Activated T-helper 17 cell treated with anti-CD3 and anti-CD28 coated beads, Interleukin-2, amount 50 U/mL, for 72 hours (primary cell): ENCODE data around the gene CTNNBIP1. TPM values are rescaled to one million over a fixed set of nuclear protein-coding genes. Genes with fewer than 3 reads are reported as not detected.

Experiments
- ATAC-seq: fragments of 150-1000 bp; cut with Tn5 transposase; replicated peaks from 2 replicates; pipeline ENCODE4 v1.10.0; 2021; ENCODE audit warnings: mild to moderate bottlenecking, moderate library complexity
- H3K27ac Mint-ChIP-seq: one replicate; pipeline ENCODE4 v1.8.0; 2022; ENCODE audit warnings: mixed read lengths
- H3K27me3 Mint-ChIP-seq: one replicate; pipeline ENCODE4 v1.8.0; 2022; ENCODE audit warnings: mixed read lengths
- H3K36me3 Mint-ChIP-seq: one replicate; pipeline ENCODE4 v1.8.0; 2022; ENCODE audit warnings: low read depth, mild to moderate bottlenecking, mixed read lengths
- H3K4me1 Mint-ChIP-seq: one replicate; pipeline ENCODE4 v1.8.0; 2022; ENCODE audit warnings: mixed read lengths
- H3K4me3 Mint-ChIP-seq: one replicate; pipeline ENCODE4 v1.8.0; 2022; ENCODE audit warnings: mild to moderate bottlenecking, mixed read lengths
- H3K9me3 Mint-ChIP-seq: one replicate; pipeline ENCODE4 v1.8.0; 2022; ENCODE audit warnings: mixed read lengths
- total RNA-seq, 2 donors: library from RNA; stranded (reverse); gene quantifications; one replicate each; pipeline ENCODE4 v1.2.3, GENCODE V29; 2022

The CTNNBIP1 gene
- total RNA-seq, 2 donors from 2014 or later: 5.6 to 9.7 TPM

- H3K4me3 Mint-ChIP-seq: no peak overlapping the region
- ATAC-seq: no peak
- H3K27me3 Mint-ChIP-seq: no peaks in the 10 kb centered on the region
- no peaks in the 10 kb centered on the region for H3K36me3 Mint-ChIP-seq
- H3K4me1 Mint-ChIP-seq: no peaks in the 10 kb centered on the region
- no peak overlapping the region for H3K27ac Mint-ChIP-seq
- no peaks in the 10 kb centered on the region for H3K9me3 Mint-ChIP-seq
Observed at GRCh38 chr1:9846611-9847171, 63.4 kb downstream of the CTNNBIP1 start.

DNA sequence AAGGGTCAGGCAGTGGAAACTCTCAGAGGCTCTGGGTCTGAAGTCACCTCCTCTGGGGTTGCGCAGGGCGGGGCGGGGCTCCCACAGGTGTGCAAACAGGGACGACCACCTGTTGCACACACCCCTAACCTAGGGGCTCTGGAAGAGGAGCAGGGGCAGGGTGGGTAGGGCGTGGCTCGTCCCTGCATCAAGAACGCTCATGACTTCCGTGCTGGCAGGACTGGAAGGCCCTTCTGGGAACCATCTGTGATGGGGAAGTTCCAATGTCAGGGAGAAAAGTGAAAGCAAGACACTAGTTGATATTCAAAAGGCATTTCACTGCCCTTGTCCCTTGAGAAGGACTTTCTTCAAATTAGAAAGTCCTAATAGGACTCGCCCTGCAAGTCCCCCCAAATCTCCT, 64.2 kb downstream of the CTNNBIP1 start:
- H3K4me1 Mint-ChIP-seq: no peaks in the 10 kb centered on the region
- no peaks in the 10 kb centered on the region for H3K9me3 Mint-ChIP-seq
- no peak for ATAC-seq
- no peaks in the 10 kb centered on the region for H3K36me3 Mint-ChIP-seq
- no peaks in the 10 kb centered on the region for H3K27me3 Mint-ChIP-seq
- H3K27ac Mint-ChIP-seq: no peak overlapping the region
- H3K4me3 Mint-ChIP-seq: no peak overlapping the region

DNA sequence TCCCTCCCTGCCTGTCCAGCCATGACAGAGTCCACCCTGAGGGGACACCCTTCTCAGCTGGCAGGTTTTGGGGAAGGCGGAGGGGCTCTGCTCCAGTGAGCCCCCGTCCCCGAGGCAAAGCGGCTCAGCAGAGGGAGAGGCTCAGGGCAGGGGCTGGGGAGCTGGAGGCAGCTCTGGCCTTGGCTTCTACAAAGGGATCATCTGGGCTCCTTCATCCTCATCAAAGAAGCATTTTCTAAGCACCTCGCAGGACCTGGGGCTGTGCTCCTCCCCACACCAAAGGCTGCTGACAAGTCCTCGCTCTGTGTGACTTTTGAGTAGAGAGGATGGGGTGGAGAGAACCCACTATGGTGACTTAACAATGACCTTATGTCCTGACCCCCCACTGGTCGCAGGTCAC, 65.3 kb downstream of the CTNNBIP1 start:
- ATAC-seq: no peak
- H3K27me3 Mint-ChIP-seq: no peaks in the 10 kb centered on the region
- no peaks in the 10 kb centered on the region for H3K4me1 Mint-ChIP-seq
- H3K36me3 Mint-ChIP-seq: no peaks in the 10 kb centered on the region
- H3K9me3 Mint-ChIP-seq: no peaks in the 10 kb centered on the region
- H3K4me3 Mint-ChIP-seq: no peak overlapping the region
- H3K27ac Mint-ChIP-seq: no peak overlapping the region

DNA sequence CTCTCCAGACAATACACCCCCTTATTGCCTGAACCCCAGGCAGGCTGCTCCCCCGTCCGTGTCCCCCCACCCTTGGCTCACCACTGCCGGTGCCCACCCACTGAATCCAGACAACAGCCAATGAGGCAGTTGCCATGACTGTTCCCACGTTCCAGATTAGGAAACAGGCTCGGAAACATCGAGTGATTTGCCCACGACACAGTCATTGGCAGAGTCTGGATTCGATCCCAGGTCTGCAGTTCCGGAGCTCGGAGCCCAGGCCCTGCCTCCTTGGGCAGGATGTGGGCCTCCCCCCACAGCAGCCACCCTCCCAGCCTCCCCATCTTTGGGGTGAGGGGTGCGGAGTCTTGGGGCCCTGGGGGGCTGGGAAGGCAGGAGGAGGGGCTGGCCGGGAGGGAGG, 66.0 kb downstream of the CTNNBIP1 start:
- Mint-ChIP-seq H3K9me3 (no peaks in the 10 kb centered on the region), H3K27ac (no peak overlapping the region), H3K36me3 (no peaks in the 10 kb centered on the region), H3K27me3 (no peaks in the 10 kb centered on the region), H3K4me3 (no peak overlapping the region), H3K4me1 (no peaks in the 10 kb centered on the region)
- ATAC-seq: no peak

GRCh38 chr1:9843576-9843945, 66.5 kb downstream of the CTNNBIP1 start:
- no peaks in the 10 kb centered on the region for H3K36me3 Mint-ChIP-seq
- no peaks in the 10 kb centered on the region for H3K27me3 Mint-ChIP-seq
- no peak overlapping the region for H3K27ac Mint-ChIP-seq
- H3K4me3 Mint-ChIP-seq: no peak overlapping the region
- H3K9me3 Mint-ChIP-seq: no peaks in the 10 kb centered on the region
- no peaks in the 10 kb centered on the region for H3K4me1 Mint-ChIP-seq
- no peak for ATAC-seq

DNA sequence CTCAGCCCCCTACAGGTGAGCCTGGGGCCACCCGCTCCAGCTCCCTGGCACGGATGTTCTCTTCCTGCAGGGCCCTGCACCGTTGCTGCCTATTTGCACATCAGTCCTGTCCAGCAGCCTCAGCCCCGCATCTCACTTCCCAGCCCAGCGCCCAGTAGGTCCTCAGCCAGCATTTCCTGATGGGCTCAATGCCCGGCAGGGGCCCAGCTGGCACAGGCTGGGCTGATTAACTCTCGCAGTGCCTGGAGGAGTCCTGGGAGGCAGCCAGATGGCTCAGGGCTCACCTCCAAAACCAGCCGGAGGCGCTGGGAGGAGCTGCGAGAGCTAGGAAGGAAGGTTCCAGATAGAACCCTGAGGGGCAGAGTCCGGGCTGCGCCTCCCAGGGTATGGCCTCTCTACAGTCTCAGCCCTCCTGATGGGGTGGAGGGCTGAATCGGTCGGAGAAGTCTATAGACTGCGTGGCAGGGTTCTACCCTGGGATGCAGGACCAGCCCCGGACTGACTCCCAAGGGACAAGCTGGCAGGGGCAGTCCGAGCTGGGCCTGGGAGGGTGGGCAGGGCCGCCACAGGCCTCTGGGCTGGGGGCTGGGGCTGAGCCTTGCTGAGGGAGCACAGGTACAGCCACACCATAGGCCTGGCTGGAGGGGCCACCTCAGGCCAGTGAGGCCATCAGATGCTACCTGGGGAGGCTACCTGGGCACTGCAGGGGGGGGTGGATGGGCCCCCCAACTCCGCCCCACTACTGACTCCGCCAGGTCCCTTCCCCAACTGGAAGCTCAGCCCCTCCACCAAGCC, 67.1 kb downstream of the CTNNBIP1 start:
- ATAC-seq: no peak
- Mint-ChIP-seq H3K4me3 (no peak overlapping the region), H3K27ac (no peak overlapping the region), H3K27me3 (no peaks in the 10 kb centered on the region), H3K4me1 (no peaks in the 10 kb centered on the region), H3K36me3 (no peaks in the 10 kb centered on the region), H3K9me3 (no peaks in the 10 kb centered on the region)

- H3K9me3 Mint-ChIP-seq: no peaks in the 10 kb centered on the region
- H3K27me3 Mint-ChIP-seq: no peaks in the 10 kb centered on the region
- H3K27ac Mint-ChIP-seq: no peak overlapping the region
- ATAC-seq: no peak
- no peaks in the 10 kb centered on the region for H3K4me1 Mint-ChIP-seq
- no peak overlapping the region for H3K4me3 Mint-ChIP-seq
- H3K36me3 Mint-ChIP-seq: no peaks in the 10 kb centered on the region
Observed at GRCh38 chr1:9842073-9842711, 67.9 kb downstream of the CTNNBIP1 start.

GRCh38 chr1:9841460-9841859, 68.6 kb downstream of the CTNNBIP1 start:
- H3K9me3 Mint-ChIP-seq: no peaks in the 10 kb centered on the region

GRCh38 chr1:9840176-9840575, 69.9 kb downstream of the CTNNBIP1 start:
- H3K4me3 Mint-ChIP-seq: no peak overlapping the region
- no peaks in the 10 kb centered on the region for H3K36me3 Mint-ChIP-seq
- no peaks in the 10 kb centered on the region for H3K27me3 Mint-ChIP-seq
- H3K27ac Mint-ChIP-seq: no peak overlapping the region
- no peaks in the 10 kb centered on the region for H3K4me1 Mint-ChIP-seq
- no peaks in the 10 kb centered on the region for H3K9me3 Mint-ChIP-seq
- ATAC-seq: no peak

More at GRCh38 chr1:9841460-9841859, 68.6 kb downstream of the CTNNBIP1 start:
- H3K4me3 Mint-ChIP-seq: no peak overlapping the region
- no peaks in the 10 kb centered on the region for H3K27me3 Mint-ChIP-seq
- no peak for ATAC-seq
- no peaks in the 10 kb centered on the region for H3K4me1 Mint-ChIP-seq
- H3K36me3 Mint-ChIP-seq: no peaks in the 10 kb centered on the region
- H3K27ac Mint-ChIP-seq: no peak overlapping the region

DNA sequence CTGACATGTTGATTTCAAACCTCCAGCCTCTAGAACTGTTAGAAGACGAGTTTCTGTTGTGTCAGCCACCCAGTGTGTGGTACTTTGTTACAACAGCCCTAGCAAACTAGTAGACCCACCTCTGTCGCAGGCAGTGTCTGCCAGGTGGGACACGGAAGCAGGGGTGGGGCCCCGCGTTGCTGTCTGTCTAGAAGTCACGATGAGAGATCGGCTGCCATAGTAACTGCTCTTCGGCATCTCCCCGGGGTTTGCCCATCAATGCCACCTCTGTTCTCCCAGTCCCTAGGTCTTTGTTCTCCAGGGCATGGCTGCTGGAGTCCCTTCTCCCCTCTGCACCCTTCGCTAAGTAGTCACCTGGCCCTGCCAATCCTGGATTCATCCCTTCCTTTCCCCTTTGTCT, 71.1 kb downstream of the CTNNBIP1 start:
- H3K4me3 Mint-ChIP-seq: no peak overlapping the region
- ATAC-seq: no peak
- no peaks in the 10 kb centered on the region for H3K27me3 Mint-ChIP-seq
- no peaks in the 10 kb centered on the region for H3K4me1 Mint-ChIP-seq
- no peaks in the 10 kb centered on the region for H3K36me3 Mint-ChIP-seq
- no peaks in the 10 kb centered on the region for H3K9me3 Mint-ChIP-seq
- H3K27ac Mint-ChIP-seq: no peak overlapping the region

- Mint-ChIP-seq H3K27me3 (no peaks in the 10 kb centered on the region), H3K4me1 (no peaks in the 10 kb centered on the region)
Observed at GRCh38 chr1:9836632-9836960, 73.5 kb downstream of the CTNNBIP1 start.

GRCh38 chr1:9835758-9836631, 74.1 kb downstream of the CTNNBIP1 start:
- Mint-ChIP-seq H3K27me3 (no peaks in the 10 kb centered on the region), H3K27ac (no peak overlapping the region), H3K36me3 (no peaks in the 10 kb centered on the region), H3K9me3 (no peaks in the 10 kb centered on the region), H3K4me1 (no peaks in the 10 kb centered on the region), H3K4me3 (no peak overlapping the region)
- ATAC-seq: no peak

More at GRCh38 chr1:9836632-9836960, 73.5 kb downstream of the CTNNBIP1 start:
- Mint-ChIP-seq H3K36me3 (no peaks in the 10 kb centered on the region), H3K4me3 (no peak overlapping the region), H3K27ac (no peak overlapping the region), H3K9me3 (no peaks in the 10 kb centered on the region)
- ATAC-seq: no peak

- no peak for ATAC-seq
- Mint-ChIP-seq H3K4me3 (no peak overlapping the region), H3K9me3 (no peaks in the 10 kb centered on the region), H3K27me3 (no peaks in the 10 kb centered on the region), H3K36me3 (no peaks in the 10 kb centered on the region), H3K27ac (no peak overlapping the region), H3K4me1 (no peaks in the 10 kb centered on the region)
Observed at GRCh38 chr1:9835404-9835757, 74.7 kb downstream of the CTNNBIP1 start.

DNA sequence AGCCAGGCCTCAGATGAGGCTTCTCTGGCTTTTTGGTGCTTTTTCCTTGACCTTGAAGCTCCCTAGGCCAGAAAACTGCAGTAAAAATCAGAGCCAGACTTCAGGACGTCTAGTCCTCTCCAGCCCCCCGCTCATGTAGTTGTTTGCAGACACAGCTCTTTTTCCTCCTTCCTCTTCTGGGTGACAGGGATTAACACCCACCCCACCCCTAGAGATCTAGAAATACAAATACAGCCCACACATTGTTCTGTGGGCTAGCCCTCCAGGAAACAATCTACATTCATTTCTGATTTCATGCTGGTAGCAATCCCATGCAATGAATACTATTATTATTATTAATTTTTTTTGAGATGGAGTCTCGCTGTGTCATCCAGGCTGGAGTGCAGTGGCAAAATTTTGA, 76.4 kb downstream of the CTNNBIP1 start:
- ATAC-seq: no peak
- Mint-ChIP-seq H3K36me3 (no peaks in the 10 kb centered on the region), H3K27ac (no peak overlapping the region), H3K4me3 (no peak overlapping the region), H3K9me3 (no peaks in the 10 kb centered on the region), H3K27me3 (no peaks in the 10 kb centered on the region), H3K4me1 (no peaks in the 10 kb centered on the region)
